GM12872 (cell line): ENCODE data around the gene C10orf90.

Experiments
- CTCF ChIP-seq: IDR thresholded peaks from 3 replicates; pipeline ENCODE4 v1.5.1; 2011; ENCODE audit warnings: low read depth, mild to moderate bottlenecking, low read length, moderate library complexity; ENCODE audit not compliant: insufficient read depth

C10orf90 gene

GRCh38 chr10:126375299-126375698 lies 295.2 kb downstream of the C10orf90 start:
- TF ChIP-seq CTCF: no peak
